GF-D8 (cell line): Measurements from ENCODE around the gene GPX1.
A peak's percentile ranks its signal among the peaks of the same experiment; 100 is the strongest.
"Not testable (repeated sequence)": the region's sequence is repeated elsewhere in the genome, so short reads cannot be mapped to it uniquely, and the experiment has no call there.

Experiments
- DNase-seq: peaks from one replicate; lab custom pipeline; 2025; lab: John Stamatoyannopoulos, UW

Gene GPX1

DNA sequence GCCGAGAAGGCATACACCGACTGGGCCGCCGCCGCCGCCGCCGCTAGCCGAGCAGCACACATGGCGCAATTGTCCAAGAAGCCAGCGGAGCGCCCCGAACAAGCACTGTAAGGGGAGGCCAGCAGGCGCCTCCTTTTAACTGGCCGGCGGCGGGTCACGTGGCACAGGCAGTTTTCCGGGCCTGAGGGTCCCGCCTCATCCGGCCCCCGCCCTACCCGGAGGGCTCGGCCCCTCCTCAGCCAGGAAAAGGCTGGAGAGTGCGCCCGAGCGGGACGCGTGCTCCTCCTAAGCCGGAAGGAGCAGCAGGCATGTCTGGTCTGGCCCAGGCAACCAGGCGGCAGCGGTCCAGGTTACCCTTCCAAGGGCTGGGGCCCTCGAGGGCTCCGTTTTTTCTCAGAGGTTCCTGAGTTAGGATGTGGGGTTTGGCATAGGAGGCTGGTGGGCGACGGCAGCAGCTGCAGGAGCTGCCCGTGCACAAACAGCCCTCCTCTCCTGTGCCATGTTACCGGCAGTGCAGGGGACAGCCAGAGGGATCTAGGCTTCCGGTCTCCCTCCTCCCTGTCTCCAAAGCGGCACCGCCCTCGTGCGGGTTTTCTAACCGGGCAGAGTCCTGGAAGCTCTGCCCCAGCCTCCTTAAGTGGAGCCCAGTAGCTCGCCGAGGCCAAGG is at the start of gene GPX1:
Gene GPX1 (minus strand): TSS at position 137 of the 667 bp plus-strand sequence. CDS start 75 bp downstream, at position 62.
- peak; percentile 92 for DNase-seq

DNA sequence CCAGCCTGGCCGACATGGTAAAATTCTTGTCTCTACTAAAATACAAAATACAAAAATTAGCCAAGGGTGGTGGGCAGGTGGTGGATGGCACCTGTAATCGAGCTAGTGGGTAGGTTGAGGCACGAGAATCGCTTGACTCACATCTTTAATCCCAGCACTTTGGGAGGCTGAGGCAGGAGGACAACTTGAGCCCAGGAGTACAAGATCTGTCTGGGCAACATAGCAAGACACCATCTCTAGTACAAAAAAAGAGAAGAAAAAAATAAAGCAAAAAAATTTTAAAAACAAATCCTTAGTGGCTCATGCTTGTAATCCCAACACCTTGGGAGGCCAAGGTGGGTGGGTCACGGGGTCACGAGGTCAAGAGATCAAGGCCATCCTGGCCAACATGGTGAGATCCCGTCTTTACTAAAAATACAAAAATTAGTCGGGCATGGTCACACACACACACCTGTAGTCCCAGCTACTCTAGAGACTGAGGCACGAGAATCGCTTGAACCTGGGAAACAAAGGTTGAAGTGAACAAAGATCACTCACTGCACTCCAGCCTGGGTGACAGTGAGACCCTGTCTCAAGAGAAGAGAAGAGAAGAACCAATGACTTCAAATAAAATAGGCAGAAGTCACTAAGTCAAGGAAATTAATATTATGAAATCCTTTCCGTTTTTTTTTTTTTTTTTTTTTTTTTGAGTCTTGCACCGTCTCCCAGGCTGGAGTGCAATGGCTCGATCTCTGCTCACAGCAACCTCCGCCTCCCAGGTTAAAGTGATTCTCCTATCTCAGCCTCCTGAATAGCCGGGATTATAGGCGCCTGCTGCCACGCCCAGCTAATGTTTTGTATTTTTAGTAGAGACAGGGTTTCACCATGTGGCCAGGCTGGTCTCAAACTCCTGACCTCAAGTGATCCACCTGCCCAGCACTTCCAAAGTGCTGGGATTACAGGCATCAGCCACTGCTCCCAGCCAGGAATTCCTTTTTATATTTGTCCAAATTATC is 48.7 kb upstream of the GPX1 start:
- DNase-seq: peak; percentile 11

DNA sequence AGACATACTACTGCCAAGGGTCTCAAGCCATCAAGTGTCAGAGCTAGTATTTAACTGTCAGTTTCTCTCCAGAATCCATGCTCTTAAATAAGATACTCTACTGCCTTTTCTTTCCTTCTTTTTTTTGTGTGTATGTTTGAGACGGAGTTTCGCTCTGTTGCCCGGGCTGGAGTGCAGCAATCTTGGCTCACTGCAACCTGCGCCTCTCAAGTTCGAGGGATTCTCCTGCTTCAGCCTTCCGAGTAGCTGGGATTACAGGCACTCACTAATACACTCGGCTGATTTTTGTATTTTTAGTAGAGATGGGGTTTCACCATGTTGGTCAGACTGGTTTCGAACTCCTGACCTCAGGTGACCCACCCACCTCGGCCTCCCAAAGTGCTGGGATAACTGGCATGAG is 47.4 kb upstream of the GPX1 start:
- DNase-seq: not testable (repeated sequence)

GRCh38 chr3:49403891-49404290 is 45.7 kb upstream of the GPX1 start:
- DNase-seq: no peak

DNA sequence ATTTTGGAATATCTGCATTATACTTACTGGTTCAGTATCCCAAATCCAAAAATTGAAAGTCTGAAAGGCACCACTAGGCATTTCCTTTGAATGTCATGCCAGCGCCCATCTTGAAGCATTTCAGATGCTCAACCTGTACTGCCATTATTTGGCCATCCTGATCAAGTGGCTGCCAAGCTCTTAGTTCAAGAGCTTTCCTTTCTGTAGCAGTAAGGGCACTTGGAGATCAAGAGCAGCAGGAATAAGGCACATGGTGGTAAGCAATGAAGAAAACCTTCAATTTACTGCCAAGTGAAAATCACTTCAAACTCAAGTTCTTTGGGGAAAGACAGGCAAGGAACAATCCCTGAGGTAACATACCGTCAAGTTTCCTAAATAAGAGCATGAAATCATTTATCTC is 43.6 kb upstream of the GPX1 start:
- DNase-seq: no peak

DNA sequence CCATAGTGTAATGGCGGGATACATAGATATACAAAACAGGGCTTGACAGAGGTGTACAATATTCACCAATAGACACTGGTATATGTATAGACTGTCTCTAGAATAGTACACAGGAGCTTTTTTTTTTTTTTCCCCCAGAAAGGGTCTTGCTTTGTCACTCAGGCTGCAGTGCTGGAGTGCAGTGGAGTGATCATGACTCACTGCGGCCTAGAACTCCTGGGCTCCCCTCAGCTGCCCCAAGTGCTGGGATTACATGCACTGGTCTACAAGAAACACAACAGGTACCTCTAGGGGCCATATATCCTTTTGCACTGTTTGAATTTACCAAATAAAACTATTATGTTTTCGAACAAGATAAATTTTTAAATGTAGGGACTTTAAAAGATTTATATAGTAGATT is 41.3 kb upstream of the GPX1 start:
- DNase-seq: no peak

GRCh38 chr3:49397470-49397869 is 39.3 kb upstream of the GPX1 start:
- no peak for DNase-seq

GRCh38 chr3:49391310-49391709 is 33.2 kb upstream of the GPX1 start:
- DNase-seq: not testable (repeated sequence)

- DNase-seq: no peak
These were observed 31.1 kb upstream of the GPX1 start for GRCh38 chr3:49389297-49389696.

- DNase-seq: no peak
These were observed 30.2 kb upstream of the GPX1 start for GRCh38 chr3:49388289-49388820.

DNA sequence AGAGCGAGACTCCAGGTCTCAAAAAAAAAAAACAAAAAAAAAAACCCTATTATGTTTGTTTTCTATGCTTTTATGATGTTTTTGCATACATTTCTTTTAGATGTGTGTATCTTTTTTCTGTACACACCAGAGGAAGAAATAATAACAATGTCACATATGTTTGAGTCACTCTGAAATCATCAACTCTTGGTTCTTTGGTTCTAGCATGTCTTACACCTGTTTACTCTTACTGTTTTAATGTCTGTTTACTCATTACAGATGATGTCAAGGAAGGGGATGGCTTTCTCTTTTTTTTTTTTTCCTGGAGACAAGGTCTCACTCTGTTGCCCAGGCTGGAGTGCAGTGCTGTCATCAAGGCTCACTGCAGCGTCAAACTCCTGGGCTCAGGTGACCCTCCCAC is 29.6 kb upstream of the GPX1 start:
- no peak for DNase-seq

- DNase-seq: peak; percentile 59
These were observed 28.1 kb upstream of the GPX1 start for GRCh38 chr3:49386056-49386756.

GRCh38 chr3:49385617-49386016 is 27.5 kb upstream of the GPX1 start:
- DNase-seq: no peak

DNA sequence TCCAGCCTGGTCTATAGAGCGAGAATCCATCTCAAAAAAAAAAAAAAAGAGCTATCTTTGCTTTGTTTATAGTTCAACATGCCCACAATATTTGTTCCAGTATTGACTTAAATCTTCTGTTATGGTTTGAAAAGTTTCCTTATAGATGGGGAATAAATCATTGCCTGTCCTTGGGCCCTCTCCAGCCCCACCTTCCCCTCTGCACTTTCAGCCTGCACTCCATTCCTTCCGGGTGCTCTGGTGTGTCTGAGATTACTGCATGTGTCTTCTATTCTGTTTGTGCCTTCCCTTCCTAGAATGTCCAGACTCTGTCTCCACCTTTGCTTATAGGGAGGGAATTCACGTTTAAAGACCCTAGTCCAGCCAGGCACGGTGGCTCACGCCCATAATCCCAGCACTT is 25.2 kb upstream of the GPX1 start:
- DNase-seq: no peak

DNA sequence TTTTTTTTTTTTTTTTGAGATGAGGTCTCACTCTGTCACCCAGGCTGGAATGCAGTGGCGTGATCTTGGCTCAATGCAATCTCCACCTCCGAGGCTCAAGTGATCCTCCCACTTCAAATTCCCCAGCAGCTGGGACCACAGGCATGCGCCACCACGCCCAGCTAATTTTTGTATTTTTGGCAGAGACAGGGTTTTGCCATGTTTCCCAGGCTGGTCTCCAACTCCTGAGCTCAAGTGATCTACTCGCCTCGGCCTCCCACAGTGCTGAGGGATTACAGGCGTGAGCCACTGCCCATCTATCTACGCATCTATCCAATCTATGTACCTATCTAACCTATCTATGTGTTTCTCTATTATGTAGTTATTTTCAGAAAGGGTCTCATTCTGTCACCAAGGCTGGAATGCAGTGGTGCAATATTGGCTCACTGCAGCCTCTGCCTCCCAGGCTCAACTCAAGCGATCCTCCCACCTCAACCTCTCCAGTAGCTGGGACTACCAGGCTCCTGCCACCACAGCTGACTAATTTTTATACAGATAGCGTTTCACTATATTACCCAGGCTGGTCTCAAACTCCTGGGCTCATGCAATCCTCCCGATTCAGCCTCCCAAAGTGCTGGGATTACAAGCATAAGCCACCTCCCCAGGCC is 20.2 kb upstream of the GPX1 start:
- no peak for DNase-seq

DNA sequence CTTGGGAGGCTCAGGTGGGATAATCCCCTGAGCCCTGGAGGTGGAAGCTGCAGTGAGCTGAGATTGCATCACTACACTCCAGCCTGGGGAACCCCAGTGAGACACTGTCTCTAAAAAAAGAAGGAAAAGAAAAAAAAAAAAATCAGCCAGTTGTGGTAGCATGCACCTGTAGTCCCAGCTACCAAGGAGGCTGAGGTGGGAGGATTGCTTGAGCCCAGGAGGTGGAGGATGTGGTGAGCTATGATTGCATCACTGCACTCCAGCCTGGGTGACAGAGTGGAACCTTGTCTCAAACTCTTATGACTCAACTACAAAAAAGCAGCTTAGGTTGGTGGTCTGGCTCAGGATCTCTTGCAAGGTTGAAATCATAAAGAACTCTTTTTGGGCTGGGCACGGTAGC is 19.3 kb upstream of the GPX1 start:
- DNase-seq: peak; percentile 48

- no peak for DNase-seq
These were observed 13.8 kb upstream of the GPX1 start for GRCh38 chr3:49371946-49372345.

DNA sequence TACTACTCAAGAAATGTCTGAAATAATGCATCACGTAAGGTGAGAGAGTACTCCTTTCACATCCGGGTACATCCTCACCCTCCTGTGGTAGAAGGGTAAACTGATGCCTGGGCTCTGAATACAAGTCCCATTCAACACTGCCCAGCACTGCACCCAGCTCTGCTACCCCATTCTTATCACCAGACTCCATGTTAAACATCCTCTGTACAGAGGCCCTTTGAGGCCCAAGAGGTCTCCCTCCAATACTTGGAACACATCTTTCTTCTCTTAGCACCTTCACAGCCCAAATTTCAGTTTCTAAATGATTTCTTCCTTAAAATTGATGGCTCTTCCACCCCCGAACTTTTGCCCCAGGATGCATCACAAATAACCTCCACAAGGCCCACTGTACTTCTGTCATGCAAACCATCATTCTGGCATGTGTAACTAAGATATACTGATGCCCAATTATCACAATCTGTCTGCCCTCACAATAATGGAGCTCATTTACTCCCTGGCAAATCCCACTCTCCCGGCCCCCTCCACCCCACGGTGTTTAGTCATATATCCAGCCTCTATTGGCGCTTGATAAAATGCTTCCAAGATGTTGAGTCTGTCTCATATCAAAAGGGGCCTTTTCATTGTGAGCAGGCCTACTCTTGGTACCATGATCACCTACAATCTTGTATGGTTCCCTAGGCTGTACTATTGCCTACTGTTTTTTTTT is 12.6 kb upstream of the GPX1 start:
- no peak for DNase-seq

GRCh38 chr3:49362561-49362960 is 4.4 kb upstream of the GPX1 start:
- no peak for DNase-seq

GRCh38 chr3:49359623-49360022 is 1.5 kb upstream of the GPX1 start:
- DNase-seq: no peak

GRCh38 chr3:49358884-49359225 is 702 bp upstream of the GPX1 start:
- no peak for DNase-seq
